ENCODE measurements around the gene PRR18.

PRR18 gene

GRCh38 chr6:166301611-166302529, 6.3 kb downstream of the PRR18 start:
- POLR2A ChIA-PET = no interaction called here
- no peak for TF ChIP-seq FOXK2 (IDR thresholded peaks at IDR 0.05)
- TF ChIP-seq, protein P1, sequence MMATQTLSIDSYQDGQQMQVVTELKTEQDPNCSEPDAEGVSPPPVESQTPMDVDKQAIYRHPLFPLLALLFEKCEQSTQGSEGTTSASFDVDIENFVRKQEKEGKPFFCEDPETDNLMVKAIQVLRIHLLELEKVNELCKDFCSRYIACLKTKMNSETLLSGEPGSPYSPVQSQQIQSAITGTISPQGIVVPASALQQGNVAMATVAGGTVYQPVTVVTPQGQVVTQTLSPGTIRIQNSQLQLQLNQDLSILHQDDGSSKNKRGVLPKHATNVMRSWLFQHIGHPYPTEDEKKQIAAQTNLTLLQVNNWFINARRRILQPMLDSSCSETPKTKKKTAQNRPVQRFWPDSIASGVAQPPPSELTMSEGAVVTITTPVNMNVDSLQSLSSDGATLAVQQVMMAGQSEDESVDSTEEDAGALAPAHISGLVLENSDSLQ (IDR thresholded peaks at IDR 0.05) = no peak
- CTCF ChIA-PET = no interaction called here
- no peak for DNase-seq (ENCODE audit: extremely low spot score)

DNA sequence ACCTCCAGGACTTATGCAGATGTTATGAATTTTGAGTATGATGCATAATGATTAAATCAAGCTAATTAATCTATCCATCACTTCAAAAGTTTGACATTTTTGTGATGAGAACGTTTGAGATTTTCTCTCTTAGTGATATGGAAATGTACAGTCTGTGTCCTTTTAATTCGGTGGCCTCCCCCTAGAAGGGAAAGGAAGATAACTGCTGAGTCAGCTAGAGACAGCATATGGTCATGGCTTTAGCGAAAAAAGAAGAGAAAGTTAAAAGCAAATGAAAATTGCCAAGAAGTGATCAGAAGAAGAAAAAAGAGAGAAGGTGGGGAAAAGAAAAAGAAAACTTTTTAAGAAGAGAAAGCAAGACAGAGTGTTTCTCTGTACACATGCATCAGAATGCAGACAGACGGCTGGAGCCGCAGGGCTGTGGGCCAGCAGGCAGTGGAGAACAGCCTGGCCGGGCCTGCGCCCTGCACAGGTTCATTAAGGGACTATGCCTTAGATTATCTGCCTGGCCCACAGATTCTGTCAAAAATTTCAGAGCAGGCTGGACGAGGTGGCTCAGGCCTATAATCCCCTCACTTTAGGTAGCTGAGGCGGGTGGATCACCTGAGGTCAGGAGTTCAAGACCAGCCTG, 7.7 kb downstream of the PRR18 start:
- CTCF ChIA-PET = interaction anchor here (1.7 kb wide), 1 partner anchor 13 kb away, joined by 4 read pairs; no protein-coding TSS in a partner anchor
- DNase-seq (ENCODE audit: extremely low spot score) = no peak
- TF ChIP-seq HDGF (IDR thresholded peaks at IDR 0.05; ENCODE audit: borderline replicate concordance) (no peak), FOXM1 (IDR thresholded peaks at IDR 0.05; ENCODE audit: borderline replicate concordance) (no peak), ZNF384 (IDR thresholded peaks at IDR 0.05) (no peak), ELF4 (IDR thresholded peaks at IDR 0.05) (no peak), SP1 (IDR thresholded peaks at IDR 0.05) (no peak), CTBP1 (IDR thresholded peaks at IDR 0.05; ENCODE audit: borderline replicate concordance) (no peak), FOXA1 (IDR thresholded peaks at IDR 0.05) (no peak), BHLHE40 (IDR thresholded peaks at IDR 0.05; ENCODE audit: borderline replicate concordance) (no peak), SUZ12 (IDR thresholded peaks at IDR 0.05) (no peak), ARNT (IDR thresholded peaks at IDR 0.05) (no peak), LEF1 (IDR thresholded peaks at IDR 0.05; ENCODE audit: borderline replicate concordance) (no peak), FOXK2 (IDR thresholded peaks at IDR 0.05) (no peak), NFRKB (IDR thresholded peaks at IDR 0.05) (no peak), TARDBP (IDR thresholded peaks at IDR 0.05) (no peak), L3MBTL2 (conservative IDR thresholded peaks at IDR 0.05) (no peak)
- TF ChIP-seq, protein P1 (IDR thresholded peaks at IDR 0.05) = no peak
- POLR2A ChIA-PET = no interaction called here

DNA sequence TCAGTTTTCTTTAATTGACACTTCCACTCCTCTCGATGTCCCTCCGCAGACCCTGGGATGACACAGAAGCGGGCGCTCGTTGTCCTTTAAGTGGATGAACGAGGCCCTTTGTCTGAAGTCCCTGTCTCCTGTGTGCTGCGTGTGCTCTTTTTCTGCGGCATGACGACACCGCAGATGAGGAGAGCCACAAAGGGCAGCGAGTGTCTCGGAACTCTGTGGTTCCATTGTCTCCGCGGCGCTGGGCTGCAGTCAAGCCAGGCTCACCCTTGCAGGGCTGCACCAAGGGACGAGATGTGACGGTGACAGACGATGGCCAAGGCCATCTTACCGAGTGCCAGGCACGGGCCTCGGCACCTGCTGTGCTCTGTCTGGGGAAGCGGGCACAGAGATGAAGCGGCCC, 10.6 kb downstream of the PRR18 start:
- CTCF ChIA-PET = no interaction called here
- POLR2A ChIA-PET = no interaction called here
- no peak for TF ChIP-seq CTBP1 (IDR thresholded peaks at IDR 0.05; ENCODE audit: borderline replicate concordance)
- TF ChIP-seq L3MBTL2 (conservative IDR thresholded peaks at IDR 0.05) = no peak
- no peak for TF ChIP-seq FOXA1 (IDR thresholded peaks at IDR 0.05)
- no peak for TF ChIP-seq TARDBP (IDR thresholded peaks at IDR 0.05)
- no peak for TF ChIP-seq HDGF (IDR thresholded peaks at IDR 0.05; ENCODE audit: borderline replicate concordance)
- no peak for TF ChIP-seq ELF4 (IDR thresholded peaks at IDR 0.05)
- TF ChIP-seq, protein P1 (IDR thresholded peaks at IDR 0.05) = no peak
- TF ChIP-seq LEF1 (IDR thresholded peaks at IDR 0.05; ENCODE audit: borderline replicate concordance) = no peak
- no peak for TF ChIP-seq FOXK2 (IDR thresholded peaks at IDR 0.05)
- TF ChIP-seq NFRKB (IDR thresholded peaks at IDR 0.05) = no peak
- TF ChIP-seq SP1 (IDR thresholded peaks at IDR 0.05) = no peak
- TF ChIP-seq ZNF384 (IDR thresholded peaks at IDR 0.05) = no peak
- no peak for TF ChIP-seq FOXM1 (IDR thresholded peaks at IDR 0.05; ENCODE audit: borderline replicate concordance)
- TF ChIP-seq SUZ12 (IDR thresholded peaks at IDR 0.05) = no peak
- TF ChIP-seq BHLHE40 (IDR thresholded peaks at IDR 0.05; ENCODE audit: borderline replicate concordance) = no peak
- no peak for TF ChIP-seq ARNT (IDR thresholded peaks at IDR 0.05)
- DNase-seq (ENCODE audit: extremely low spot score) = no peak

- TF ChIP-seq L3MBTL2 (conservative IDR thresholded peaks at IDR 0.05) (no peak), ELF4 (IDR thresholded peaks at IDR 0.05) (no peak), TARDBP (IDR thresholded peaks at IDR 0.05) (no peak), ZNF384 (IDR thresholded peaks at IDR 0.05) (no peak), FOXM1 (IDR thresholded peaks at IDR 0.05; ENCODE audit: borderline replicate concordance) (no peak), LEF1 (IDR thresholded peaks at IDR 0.05; ENCODE audit: borderline replicate concordance) (no peak), BHLHE40 (IDR thresholded peaks at IDR 0.05; ENCODE audit: borderline replicate concordance) (no peak), SP1 (IDR thresholded peaks at IDR 0.05) (no peak), CTBP1 (IDR thresholded peaks at IDR 0.05; ENCODE audit: borderline replicate concordance) (no peak), SUZ12 (IDR thresholded peaks at IDR 0.05) (no peak), NFRKB (IDR thresholded peaks at IDR 0.05) (no peak), HDGF (IDR thresholded peaks at IDR 0.05; ENCODE audit: borderline replicate concordance) (no peak), FOXK2 (IDR thresholded peaks at IDR 0.05) (no peak)
- TF ChIP-seq, protein P1 (IDR thresholded peaks at IDR 0.05) = no peak
- CTCF ChIA-PET = no interaction called here
- no peak for DNase-seq (ENCODE audit: extremely low spot score)
- POLR2A ChIA-PET = no interaction called here
Observed at GRCh38 chr6:166296035-166296883, 11.9 kb downstream of the PRR18 start.
